HepG2 (cell line): ENCODE results near the gene HPCAL1. TPM values are rescaled to one million over a fixed set of nuclear protein-coding genes. Genes with fewer than 3 reads are reported as not detected.

Experiments
- ATAC-seq: fragments of 200-7000 bp; cut with Tn5 transposase; 3 replicates; pipeline ENCODE4 v1.9.1; 2020; ENCODE audit warnings: mild to moderate bottlenecking, moderate library complexity
- BruUV-seq: library from RNA; stranded (reverse); fragments of 400-500 nt; replicated peaks from 2 replicates; lab custom pipeline; 2021; lab: Mats Ljungman, UMichigan
- CTCF ChIA-PET: fragments of 300-600 bp; formaldehyde crosslinking; extraction: SDS; loops from one replicate; lab custom pipeline; 2021; ENCODE audit warnings: low total read pairs, inconsistent platforms, low intra/inter-chr PET ratio; lab: Yijun Ruan, JAX
- POLR2A ChIA-PET: fragments of 350-600 bp; sonication (Branson Sonifier 250); formaldehyde crosslinking; loops from one replicate; lab custom pipeline; 2020; ENCODE audit warnings: antibody characterized with exemption, inconsistent platforms; lab: Yijun Ruan, JAX
- DNase-seq: peaks from one replicate; pipeline ENCODE4 v3.0.0-alpha.2; 2015; ENCODE audit warnings: low spot score
- FAIRE-seq: peaks from 3 replicates; lab custom pipeline; 2011; peaks lifted over from hg19 to GRCh38; lab: Jason Lieb, UNC
- H2AFZ ChIP-seq: one replicate; pipeline ENCODE4 v1.6.1; 2011; ENCODE audit warnings: low read length, inconsistent platforms
- H3K27ac ChIP-seq: fragments of 300-600 bp; 3 replicates; pipeline ENCODE4 v1.8.0; 2011; ENCODE audit warnings: mixed run types, mild to moderate bottlenecking, mixed read lengths, low read length, inconsistent platforms; ENCODE audit not compliant: insufficient read depth; ENCODE audit errors: extremely low read length
- H3K27me3 ChIP-seq, 2 experiments: fragments of 200-600 bp in 1 of 2; 2 replicates in 1 of 2; 3 replicates in 1 of 2; pipeline versions ENCODE4 v1.6.0 to v1.8.0; 2011; ENCODE audit warnings: low read length in 2 of 2, mild to moderate bottlenecking in 2 of 2, moderate library complexity in 2 of 2, inconsistent platforms in 1 of 2; ENCODE audit not compliant: insufficient read depth in 2 of 2, control insufficient read depth in 1 of 2
- H3K36me3 ChIP-seq, 2 experiments: fragments of 200-600 bp in 1 of 2; replicated peaks in 1 of 2; 2 replicates in 1 of 2; 3 replicates in 1 of 2; pipeline versions ENCODE4 v1.5.1 to v1.8.0; 2011; ENCODE audit warnings: low read length in 2 of 2, inconsistent platforms in 1 of 2; ENCODE audit not compliant: insufficient read depth in 2 of 2, control insufficient read depth in 1 of 2
- H3K4me1 ChIP-seq: 2 replicates; pipeline ENCODE4 v1.5.1; 2012; ENCODE audit warnings: low read length, inconsistent platforms; ENCODE audit not compliant: insufficient read depth
- H3K4me2 ChIP-seq: 2 replicates; pipeline ENCODE4 v1.6.0; 2011; ENCODE audit warnings: low read depth, low read length, inconsistent platforms
- H3K4me3 ChIP-seq, 3 experiments: fragments of 200-600 bp in 1 of 3; sonication (generic), shearing (Covaris generic) in 1 of 3; replicated peaks in 1 of 3; 2 replicates each; pipeline ENCODE4 v1.5.1; 2011 to 2016; ENCODE audit warnings: low read length in 3 of 3, inconsistent platforms in 2 of 3, low read depth in 2 of 3, mild to moderate bottlenecking in 2 of 3, control low read depth in 1 of 3, mixed read lengths in 1 of 3; ENCODE audit not compliant: insufficient read depth in 1 of 3
- H3K79me2 ChIP-seq: one replicate; pipeline ENCODE4 v1.6.1; 2011; ENCODE audit warnings: low read length, inconsistent platforms; ENCODE audit not compliant: insufficient read depth
- H3K9ac ChIP-seq: 2 replicates; pipeline ENCODE4 v1.6.0; 2011; ENCODE audit warnings: mild to moderate bottlenecking, low read depth, low read length, inconsistent platforms; ENCODE audit not compliant: insufficient read depth
- H3K9me3 ChIP-seq: 2 replicates; pipeline ENCODE4 v1.5.1; 2012; ENCODE audit warnings: mild to moderate bottlenecking, low read length
- H4K20me1 ChIP-seq: 2 replicates; pipeline ENCODE4 v1.6.0; 2011; ENCODE audit warnings: inconsistent platforms, mild to moderate bottlenecking, low read length, moderate library complexity; ENCODE audit not compliant: insufficient read depth
- MED1 ChIP-seq: sonication (generic); formaldehyde crosslinking; IDR thresholded peaks from 2 replicates; pipeline ENCODE4 v1.4.0; 2020; ENCODE audit warnings: missing genetic modification reagents
- SYNCRIP ChIP-seq: fragments of 200-400 bp; formaldehyde crosslinking; IDR thresholded peaks from 2 replicates; pipeline ENCODE4 v1.6.1; 2018; ENCODE audit warnings: mild to moderate bottlenecking, low read depth, low read length; ENCODE audit not compliant: insufficient read depth
- TEAD2 ChIP-seq: sonication (generic); formaldehyde crosslinking; IDR thresholded peaks from 2 replicates; pipeline ENCODE4 v1.9.0; 2021; ENCODE audit warnings: missing genetic modification reagents
- ZNF207 ChIP-seq: fragments of 450-650 bp; IDR thresholded peaks from 2 replicates; pipeline ENCODE4 v1.6.1; 2016; ENCODE audit warnings: antibody characterized with exemption, borderline replicate concordance
- WGBS: methylation state at CpG from one replicate; pipeline ENCODE4 v1.1.6; 2017; ENCODE audit warnings: low lambda C conversion rate; 5-methylcytosine and 5-hydroxymethylcytosine counted together
- in situ Hi-C: cut with HindIII; loops from 2 replicates; pipeline ENCODE4 v1.10.0; 2017; ENCODE audit warnings: low pct_unique_long_range_greater_than_20kb; ENCODE audit not compliant: extremely low pct_ligation_motif_present
- intact Hi-C: fragments of 100-400 bp; cut with micrococcal nuclease; formaldehyde crosslinking; loops from one replicate; pipeline ENCODE4 v1.10.0; 2022; ENCODE audit not compliant: unreplicated experiment
- polyA plus RNA-seq, 8 experiments: library from polyadenylated mRNA; depleted of rRNA in 3 of 8; stranded (reverse) in 7 of 8; unstranded in 1 of 8; fragments of >200 nt; fragmentation: Illumina TruSeq in 4 of 8; extraction: Trizol in 4 of 8; gene quantifications; 2 replicates each; pipeline versions ENCODE4 v1.2.1 to v1.2.3, GENCODE V29; 2011 to 2016; ENCODE audit warnings: low read depth in 4 of 8, missing spikeins in 1 of 8, mixed read lengths in 1 of 8; ENCODE audit not compliant: insufficient read depth in 1 of 8
- total RNA-seq, 5 experiments: library from RNA; depleted of rRNA; stranded (reverse); fragments of >200 nt; fragmentation: Illumina TruSeq; extraction: Trizol; gene quantifications; 2 replicates each; pipeline ENCODE4 v1.2.3, GENCODE V29; 2016; ENCODE audit warnings: low read depth in 1 of 5
- TF ChIP-seq, protein P1 (sequence below): sonication (generic); formaldehyde crosslinking; IDR thresholded peaks from 2 replicates; pipeline ENCODE4 v1.5.0; 2020; ENCODE audit warnings: missing genetic modification reagents
- TF ChIP-seq, protein P2 (sequence below): sonication (generic); formaldehyde crosslinking; IDR thresholded peaks from 2 replicates; pipeline ENCODE4 v1.5.1; 2020; ENCODE audit warnings: mild to moderate bottlenecking, missing genetic modification reagents, borderline replicate concordance
- TF ChIP-seq, protein P3 (sequence below): sonication (generic); formaldehyde crosslinking; IDR thresholded peaks from 2 replicates; pipeline ENCODE4 v1.5.0; 2020; ENCODE audit warnings: mild to moderate bottlenecking, missing genetic modification reagents, moderate library complexity

HPCAL1 gene
- total and polyA plus RNA-seq, 2 of the 13 experiments (the other 11 are each of a cell fraction or from before 2014, with no cell fraction given): 29.5 to 29.9 TPM

DNA sequence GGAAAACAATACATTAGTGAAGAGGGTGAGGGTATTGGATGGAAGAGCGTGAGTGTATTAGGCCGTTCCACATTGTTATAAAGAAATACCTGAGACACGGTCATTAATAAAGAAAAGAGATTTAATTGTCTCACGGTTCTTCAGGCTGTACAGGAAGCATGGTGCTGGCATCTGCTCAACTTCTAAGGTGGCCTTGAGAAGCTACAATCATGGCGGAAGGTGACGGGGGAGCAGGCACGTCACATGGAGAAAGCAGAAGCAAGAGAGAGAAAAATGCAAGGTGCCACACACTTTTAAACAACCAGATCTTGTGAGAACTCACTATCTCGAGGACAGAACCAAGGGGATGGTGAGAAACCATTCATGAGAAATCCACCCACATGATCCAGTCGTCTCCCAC, 18.2 kb downstream of the HPCAL1 start:
- in situ Hi-C loops: no loop called here
- CTCF ChIA-PET: no interaction called here
- ATAC-seq (no peak), DNase-seq (no peak)
- Histone ChIP-seq H3K9me3 (no peaks in the 10 kb centered on the region), H2AFZ (no peak overlapping the region), H3K4me3 (no peak overlapping the region), H3K9ac (no peak overlapping the region), H4K20me1 (peaks cover 5% of the 10 kb centered on the region; the same call in 1 of the 2 replicates), H3K79me2 (peaks cover 53% of the 10 kb centered on the region)
- 93% methylated on average over 9 of the region's 9 CpGs for WGBS
- TF ChIP-seq ZNF207 (no peak), SYNCRIP (no peak)
- TF ChIP-seq, all 625 proteins: peak for 0
- no peak overlapping the region for H3K27ac ChIP-seq
- no peak overlapping the region for H3K4me2 ChIP-seq
- peaks cover 36% of the 10 kb centered on the region for H3K4me1 ChIP-seq
- POLR2A ChIA-PET: interaction anchor here (1.0 kb wide), 1 partner anchor 19 kb away, joined by 7 read pairs; no protein-coding TSS in a partner anchor
- peaks cover 0 to 12% of the 10 kb centered on the region in 2 experiments; a peak in 1 of 5 replicates for H3K36me3 ChIP-seq
- no peaks in the 10 kb centered on the region for H3K27me3 ChIP-seq
- BruUV-seq: no TSS peak
- no peak for FAIRE-seq
- intact Hi-C loops: no loop called here

DNA sequence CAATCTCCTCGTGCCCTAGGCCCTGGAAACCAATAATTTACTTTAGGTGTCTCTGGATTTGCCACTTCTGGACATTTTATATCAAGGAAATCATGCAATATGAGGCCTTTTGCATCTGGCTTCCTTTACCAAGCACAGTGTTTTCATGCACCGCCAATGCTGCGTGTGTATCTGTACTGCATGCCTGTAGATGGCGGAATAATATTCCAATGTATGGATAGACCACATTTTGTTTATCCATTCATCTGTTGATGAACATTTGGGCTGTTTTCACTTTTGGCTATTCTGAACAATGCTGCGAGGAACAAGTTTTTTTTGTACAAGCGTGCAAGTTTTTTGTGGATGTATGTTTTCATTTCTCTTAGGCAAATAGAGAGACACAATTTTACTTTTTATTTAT, 18.9 kb downstream of the HPCAL1 start:
- no peak overlapping the region for H3K9ac ChIP-seq
- POLR2A ChIA-PET: interaction anchor here (1.0 kb wide), 1 partner anchor 20 kb away, joined by 7 read pairs; no protein-coding TSS in a partner anchor
- H2AFZ ChIP-seq: no peak overlapping the region
- H4K20me1 ChIP-seq: peaks cover 5% of the 10 kb centered on the region; the same call in 1 of the 2 replicates
- H3K4me2 ChIP-seq: no peak overlapping the region
- H3K27ac ChIP-seq: no peak overlapping the region
- FAIRE-seq (no peak), DNase-seq (no peak), ATAC-seq (no peak)
- 96% methylated on average over 6 of the region's 6 CpGs for WGBS
- peaks cover 42% of the 10 kb centered on the region for H3K4me1 ChIP-seq
- H3K79me2 ChIP-seq: peaks cover 55% of the 10 kb centered on the region
- in situ Hi-C loops: no loop called here
- no peak overlapping the region for H3K4me3 ChIP-seq
- H3K36me3 ChIP-seq: peaks cover 0 to 12% of the 10 kb centered on the region in 2 experiments; a peak in 1 of 5 replicates
- CTCF ChIA-PET: no interaction called here
- no peaks in the 10 kb centered on the region for H3K27me3 ChIP-seq
- intact Hi-C loops: no loop called here
- no TSS peak for BruUV-seq
- H3K9me3 ChIP-seq: no peaks in the 10 kb centered on the region
- TF ChIP-seq, protein P1, sequence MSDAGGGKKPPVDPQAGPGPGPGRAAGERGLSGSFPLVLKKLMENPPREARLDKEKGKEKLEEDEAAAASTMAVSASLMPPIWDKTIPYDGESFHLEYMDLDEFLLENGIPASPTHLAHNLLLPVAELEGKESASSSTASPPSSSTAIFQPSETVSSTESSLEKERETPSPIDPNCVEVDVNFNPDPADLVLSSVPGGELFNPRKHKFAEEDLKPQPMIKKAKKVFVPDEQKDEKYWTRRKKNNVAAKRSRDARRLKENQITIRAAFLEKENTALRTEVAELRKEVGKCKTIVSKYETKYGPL (CRISPR knock-in tag): no peak
- TF ChIP-seq, protein P2, sequence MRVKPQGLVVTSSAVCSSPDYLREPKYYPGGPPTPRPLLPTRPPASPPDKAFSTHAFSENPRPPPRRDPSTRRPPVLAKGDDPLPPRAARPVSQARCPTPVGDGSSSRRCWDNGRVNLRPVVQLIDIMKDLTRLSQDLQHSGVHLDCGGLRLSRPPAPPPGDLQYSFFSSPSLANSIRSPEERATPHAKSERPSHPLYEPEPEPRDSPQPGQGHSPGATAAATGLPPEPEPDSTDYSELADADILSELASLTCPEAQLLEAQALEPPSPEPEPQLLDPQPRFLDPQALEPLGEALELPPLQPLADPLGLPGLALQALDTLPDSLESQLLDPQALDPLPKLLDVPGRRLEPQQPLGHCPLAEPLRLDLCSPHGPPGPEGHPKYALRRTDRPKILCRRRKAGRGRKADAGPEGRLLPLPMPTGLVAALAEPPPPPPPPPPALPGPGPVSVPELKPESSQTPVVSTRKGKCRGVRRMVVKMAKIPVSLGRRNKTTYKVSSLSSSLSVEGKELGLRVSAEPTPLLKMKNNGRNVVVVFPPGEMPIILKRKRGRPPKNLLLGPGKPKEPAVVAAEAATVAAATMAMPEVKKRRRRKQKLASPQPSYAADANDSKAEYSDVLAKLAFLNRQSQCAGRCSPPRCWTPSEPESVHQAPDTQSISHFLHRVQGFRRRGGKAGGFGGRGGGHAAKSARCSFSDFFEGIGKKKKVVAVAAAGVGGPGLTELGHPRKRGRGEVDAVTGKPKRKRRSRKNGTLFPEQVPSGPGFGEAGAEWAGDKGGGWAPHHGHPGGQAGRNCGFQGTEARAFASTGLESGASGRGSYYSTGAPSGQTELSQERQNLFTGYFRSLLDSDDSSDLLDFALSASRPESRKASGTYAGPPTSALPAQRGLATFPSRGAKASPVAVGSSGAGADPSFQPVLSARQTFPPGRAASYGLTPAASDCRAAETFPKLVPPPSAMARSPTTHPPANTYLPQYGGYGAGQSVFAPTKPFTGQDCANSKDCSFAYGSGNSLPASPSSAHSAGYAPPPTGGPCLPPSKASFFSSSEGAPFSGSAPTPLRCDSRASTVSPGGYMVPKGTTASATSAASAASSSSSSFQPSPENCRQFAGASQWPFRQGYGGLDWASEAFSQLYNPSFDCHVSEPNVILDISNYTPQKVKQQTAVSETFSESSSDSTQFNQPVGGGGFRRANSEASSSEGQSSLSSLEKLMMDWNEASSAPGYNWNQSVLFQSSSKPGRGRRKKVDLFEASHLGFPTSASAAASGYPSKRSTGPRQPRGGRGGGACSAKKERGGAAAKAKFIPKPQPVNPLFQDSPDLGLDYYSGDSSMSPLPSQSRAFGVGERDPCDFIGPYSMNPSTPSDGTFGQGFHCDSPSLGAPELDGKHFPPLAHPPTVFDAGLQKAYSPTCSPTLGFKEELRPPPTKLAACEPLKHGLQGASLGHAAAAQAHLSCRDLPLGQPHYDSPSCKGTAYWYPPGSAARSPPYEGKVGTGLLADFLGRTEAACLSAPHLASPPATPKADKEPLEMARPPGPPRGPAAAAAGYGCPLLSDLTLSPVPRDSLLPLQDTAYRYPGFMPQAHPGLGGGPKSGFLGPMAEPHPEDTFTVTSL: no peak
- no peak for TF ChIP-seq TEAD2 (CRISPR knock-in tag)
- no peak for TF ChIP-seq MED1
- TF ChIP-seq, protein P3, sequence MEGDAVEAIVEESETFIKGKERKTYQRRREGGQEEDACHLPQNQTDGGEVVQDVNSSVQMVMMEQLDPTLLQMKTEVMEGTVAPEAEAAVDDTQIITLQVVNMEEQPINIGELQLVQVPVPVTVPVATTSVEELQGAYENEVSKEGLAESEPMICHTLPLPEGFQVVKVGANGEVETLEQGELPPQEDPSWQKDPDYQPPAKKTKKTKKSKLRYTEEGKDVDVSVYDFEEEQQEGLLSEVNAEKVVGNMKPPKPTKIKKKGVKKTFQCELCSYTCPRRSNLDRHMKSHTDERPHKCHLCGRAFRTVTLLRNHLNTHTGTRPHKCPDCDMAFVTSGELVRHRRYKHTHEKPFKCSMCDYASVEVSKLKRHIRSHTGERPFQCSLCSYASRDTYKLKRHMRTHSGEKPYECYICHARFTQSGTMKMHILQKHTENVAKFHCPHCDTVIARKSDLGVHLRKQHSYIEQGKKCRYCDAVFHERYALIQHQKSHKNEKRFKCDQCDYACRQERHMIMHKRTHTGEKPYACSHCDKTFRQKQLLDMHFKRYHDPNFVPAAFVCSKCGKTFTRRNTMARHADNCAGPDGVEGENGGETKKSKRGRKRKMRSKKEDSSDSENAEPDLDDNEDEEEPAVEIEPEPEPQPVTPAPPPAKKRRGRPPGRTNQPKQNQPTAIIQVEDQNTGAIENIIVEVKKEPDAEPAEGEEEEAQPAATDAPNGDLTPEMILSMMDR: 0 out of 2 replicates have a peak, but pooled peaks have one; percentile 13
